RKO (cell line): Measurements from ENCODE around the gene INPP5B.
A peak's percentile ranks its signal among the peaks of the same experiment; 100 is the strongest.
"Not testable (repeated sequence)": the region's sequence is repeated elsewhere in the genome, so short reads cannot be mapped to it uniquely, and the experiment has no call there.

Source experiments
- DNase-seq: peaks from one replicate; pipeline ENCODE4 v3.0.0-alpha.2; 2016; ENCODE audit warnings: low spot score

INPP5B gene

GRCh38 chr1:37948166-37948565 is 1.3 kb upstream of the INPP5B start:
- DNase-seq = no peak

- no peak for DNase-seq
Observed at GRCh38 chr1:37947364-37947763, 511 bp upstream of the INPP5B start.

- DNase-seq = peak; percentile 81
Observed at GRCh38 chr1:37945743-37946702, 830 bp downstream of the INPP5B start.

- no peak for DNase-seq
Observed at GRCh38 chr1:37945251-37945650, 1.6 kb downstream of the INPP5B start.

- no peak for DNase-seq
Observed at GRCh38 chr1:37944816-37945215, 2.0 kb downstream of the INPP5B start.

- no peak for DNase-seq
Observed at GRCh38 chr1:37944086-37944763, 2.6 kb downstream of the INPP5B start.

- DNase-seq = no peak
Observed at GRCh38 chr1:37940299-37940947, 6.4 kb downstream of the INPP5B start.

GRCh38 chr1:37936760-37937159 is 10.1 kb downstream of the INPP5B start:
- not testable (repeated sequence) for DNase-seq

- peak; percentile 93 for DNase-seq
Observed at GRCh38 chr1:37932759-37933158, 14.1 kb downstream of the INPP5B start.

- DNase-seq = peak; percentile 94
Observed at GRCh38 chr1:37931361-37932158, 15.3 kb downstream of the INPP5B start.

GRCh38 chr1:37931102-37931360 is 15.8 kb downstream of the INPP5B start:
- no peak for DNase-seq

- no peak for DNase-seq
Observed at GRCh38 chr1:37930246-37931101, 16.4 kb downstream of the INPP5B start.

GRCh38 chr1:37926038-37926924 is 20.6 kb downstream of the INPP5B start:
- DNase-seq = no peak

- no peak for DNase-seq
Observed at GRCh38 chr1:37925316-37925715, 21.5 kb downstream of the INPP5B start.

- no peak for DNase-seq
Observed at GRCh38 chr1:37923551-37923889, 23.3 kb downstream of the INPP5B start.

GRCh38 chr1:37922767-37923550 is 23.9 kb downstream of the INPP5B start:
- no peak for DNase-seq

GRCh38 chr1:37919277-37919676 is 27.6 kb downstream of the INPP5B start:
- DNase-seq = peak; percentile 39

- no peak for DNase-seq
Observed at GRCh38 chr1:37915476-37916093, 31.3 kb downstream of the INPP5B start.
